A549 (cell line): ENCODE data around the gene RAB27A. TPM values are rescaled to one million over a fixed set of nuclear protein-coding genes. Genes with fewer than 3 reads are reported as not detected.

ENCODE experiments used
- ATAC-seq, 2 experiments: fragments of 200-7000 bp in 1 of 2; fragments of >200 bp in 1 of 2; cut with Nextera tagmentation in 1 of 2; cut with Tn5 transposase in 1 of 2; 3 replicates each; pipeline versions ENCODE4 v1.8.0 to v1.9.1; 2018 to 2020; ENCODE audit warnings: mild to moderate bottlenecking in 1 of 2, moderate library complexity in 1 of 2
- CTCF ChIA-PET: fragments of 300-600 bp; sonication (Branson Sonifier 250); formaldehyde crosslinking; extraction: SDS; loops from one replicate; lab custom pipeline; 2021; ENCODE audit warnings: antibody characterized with exemption, inconsistent platforms; lab: Yijun Ruan, JAX
- POLR2A ChIA-PET: fragments of 350-600 bp; formaldehyde crosslinking; extraction: SDS; loops from one replicate; lab custom pipeline; 2021; ENCODE audit warnings: antibody characterized with exemption, inconsistent platforms; lab: Yijun Ruan, JAX
- DNase-seq, 2 experiments: peaks; one replicate each; pipeline versions ENCODE4 v3.0.0 to v3.0.0-alpha.2; 2011 to 2016; ENCODE audit warnings: low read depth in 1 of 2, low spot score in 1 of 2
- FAIRE-seq: peaks from 2 replicates; lab custom pipeline; 2011; peaks lifted over from hg19 to GRCh38; lab: Jason Lieb, UNC
- H3K27ac ChIP-seq, 2 experiments: fragments of >200 bp; sonication (Bioruptor Twin); formaldehyde crosslinking; 3 replicates each; pipeline ENCODE4 v1.5.1; 2016 to 2017
- H3K4me1 ChIP-seq: fragments of >200 bp; sonication (Bioruptor Twin); formaldehyde crosslinking; 3 replicates; pipeline ENCODE4 v1.6.1; 2016
- H3K4me2 ChIP-seq: fragments of >200 bp; sonication (Bioruptor Twin); formaldehyde crosslinking; 3 replicates; pipeline ENCODE4 v1.6.1; 2016
- H3K4me3 ChIP-seq: fragments of >200 bp; sonication (Bioruptor Twin); formaldehyde crosslinking; 3 replicates; pipeline ENCODE4 v1.5.1; 2016
- H3K9me3 ChIP-seq: fragments of >200 bp; sonication (Bioruptor Twin); formaldehyde crosslinking; 3 replicates; pipeline ENCODE4 v1.6.1; 2016
- BCL3 ChIP-seq: fragments of >200 bp; sonication (Bioruptor Twin); formaldehyde crosslinking; IDR thresholded peaks from 3 replicates; pipeline ENCODE4 v1.6.1; 2016
- CEBPB ChIP-seq, 2 experiments: fragments of >200 bp in 1 of 2; sonication (Bioruptor Twin) in 1 of 2; formaldehyde crosslinking in 1 of 2; IDR thresholded peaks; 2 replicates each; pipeline ENCODE4 v1.6.1; 2012 to 2016
- CHD2 ChIP-seq: fragments of 150-350 bp; IDR thresholded peaks from 2 replicates; pipeline ENCODE4 v1.6.1; 2014; ENCODE audit warnings: low read length; ENCODE audit not compliant: partially characterized antibody
- CTCF ChIP-seq: fragments of >200 bp; sonication (Bioruptor Twin); formaldehyde crosslinking; IDR thresholded peaks from 3 replicates; pipeline ENCODE4 v1.5.1; 2016
- ELK1 ChIP-seq: fragments of 150-350 bp; IDR thresholded peaks from 2 replicates; pipeline ENCODE4 v1.6.1; 2014; ENCODE audit warnings: low read depth, mild to moderate bottlenecking, low read length
- EP300 ChIP-seq, 2 experiments: fragments of >200 bp; sonication (Bioruptor Twin); formaldehyde crosslinking; IDR thresholded peaks; 2 replicates in 1 of 2; 3 replicates in 1 of 2; pipeline ENCODE4 v1.6.1; 2016 to 2017
- FOSL2 ChIP-seq, 2 experiments: fragments of 450-650 bp in 1 of 2; fragments of >200 bp in 1 of 2; sonication (Bioruptor Twin) in 1 of 2; formaldehyde crosslinking; IDR thresholded peaks; 2 replicates each; pipeline versions ENCODE4 v1.5.0 to v1.6.1; 2016 to 2020; ENCODE audit warnings: mild to moderate bottlenecking in 1 of 2, moderate library complexity in 1 of 2
- GATA3 ChIP-seq: IDR thresholded peaks from 2 replicates; pipeline ENCODE4 v1.6.1; 2012; ENCODE audit warnings: borderline replicate concordance
- JUN ChIP-seq, 2 experiments: fragments of >200 bp; sonication (Bioruptor Twin); formaldehyde crosslinking; IDR thresholded peaks; 2 replicates in 1 of 2; 3 replicates in 1 of 2; pipeline ENCODE4 v1.6.1; 2016 to 2017
- KDM1A ChIP-seq: fragments of 200-600 bp; sonication (generic); IDR thresholded peaks from 2 replicates; pipeline ENCODE4 v1.6.1; 2016; ENCODE audit warnings: low read depth, mild to moderate bottlenecking
- MAFK ChIP-seq: fragments of 450-650 bp; IDR thresholded peaks from 2 replicates; pipeline ENCODE4 v1.6.1; 2014; ENCODE audit not compliant: partially characterized antibody
- MYC ChIP-seq: IDR thresholded peaks from 2 replicates; pipeline ENCODE4 v1.6.1; 2012; ENCODE audit warnings: mild to moderate bottlenecking, inconsistent platforms, low read length, improper control_type of control experiment, borderline replicate concordance
- NPAS2 ChIP-seq: fragments of 250-450 bp; sonication (Bioruptor Pico); IDR thresholded peaks from 2 replicates; pipeline ENCODE4 v1.8.0; 2022; ENCODE audit warnings: mild to moderate bottlenecking, moderate library complexity, borderline replicate concordance
- NR3C1 ChIP-seq: fragments of >200 bp; sonication (Bioruptor Twin); formaldehyde crosslinking; IDR thresholded peaks from 3 replicates; pipeline ENCODE4 v1.6.1; 2017
- PHF8 ChIP-seq: fragments of 200-600 bp; sonication (generic); IDR thresholded peaks from 2 replicates; pipeline ENCODE4 v1.6.1; 2016; ENCODE audit warnings: low read depth, mild to moderate bottlenecking, antibody characterized with exemption, moderate library complexity, borderline replicate concordance
- POLR2A ChIP-seq: IDR thresholded peaks from 2 replicates; pipeline ENCODE4 v1.6.1; 2012; ENCODE audit warnings: mild to moderate bottlenecking, low read length
- RAD21 ChIP-seq, 2 experiments: fragments of >200 bp in 1 of 2; sonication (Bioruptor Twin) in 1 of 2; formaldehyde crosslinking in 1 of 2; IDR thresholded peaks in 1 of 2; conservative IDR thresholded peaks in 1 of 2; 2 replicates in 1 of 2; 3 replicates in 1 of 2; pipeline ENCODE4 v1.6.1; 2012 to 2018; ENCODE audit warnings: inconsistent platforms in 1 of 2
- REST ChIP-seq: fragments of 200-600 bp; sonication (generic); IDR thresholded peaks from 2 replicates; pipeline ENCODE4 v1.6.1; 2016; ENCODE audit warnings: antibody characterized with exemption, mild to moderate bottlenecking, moderate library complexity
- TP53 ChIP-seq: fragments of 250-450 bp; sonication (Bioruptor Pico); IDR thresholded peaks from 2 replicates; pipeline ENCODE4 v1.5.0; 2021; ENCODE audit warnings: mild to moderate bottlenecking, moderate library complexity
- WGBS: methylation state at CpG from one replicate; pipeline ENCODE4 v1.1.6; 2017; ENCODE audit errors: missing lambda C conversion rate; 5-methylcytosine and 5-hydroxymethylcytosine counted together
- polyA plus RNA-seq, 4 experiments: library from polyadenylated mRNA; depleted of rRNA in 3 of 4; stranded (reverse); fragments of >200 nt; fragmentation: RNase III in 1 of 4; extraction: RNeasy Plus Mini Kit Qiagen cat#74134 plus additional on column Dnase treatment in 1 of 4; gene quantifications; 2 replicates in 3 of 4; 3 replicates in 1 of 4; pipeline ENCODE4 v1.2.3, GENCODE V29; 2011 to 2017
- TF ChIP-seq, protein P1 (sequence below): IDR thresholded peaks from 2 replicates; pipeline ENCODE4 v1.6.1; 2012

The RAB27A gene
- polyA plus RNA-seq, 2 of the 4 experiments (the other 2 are of a cell fraction): 8.1 to 17.0 TPM

DNA sequence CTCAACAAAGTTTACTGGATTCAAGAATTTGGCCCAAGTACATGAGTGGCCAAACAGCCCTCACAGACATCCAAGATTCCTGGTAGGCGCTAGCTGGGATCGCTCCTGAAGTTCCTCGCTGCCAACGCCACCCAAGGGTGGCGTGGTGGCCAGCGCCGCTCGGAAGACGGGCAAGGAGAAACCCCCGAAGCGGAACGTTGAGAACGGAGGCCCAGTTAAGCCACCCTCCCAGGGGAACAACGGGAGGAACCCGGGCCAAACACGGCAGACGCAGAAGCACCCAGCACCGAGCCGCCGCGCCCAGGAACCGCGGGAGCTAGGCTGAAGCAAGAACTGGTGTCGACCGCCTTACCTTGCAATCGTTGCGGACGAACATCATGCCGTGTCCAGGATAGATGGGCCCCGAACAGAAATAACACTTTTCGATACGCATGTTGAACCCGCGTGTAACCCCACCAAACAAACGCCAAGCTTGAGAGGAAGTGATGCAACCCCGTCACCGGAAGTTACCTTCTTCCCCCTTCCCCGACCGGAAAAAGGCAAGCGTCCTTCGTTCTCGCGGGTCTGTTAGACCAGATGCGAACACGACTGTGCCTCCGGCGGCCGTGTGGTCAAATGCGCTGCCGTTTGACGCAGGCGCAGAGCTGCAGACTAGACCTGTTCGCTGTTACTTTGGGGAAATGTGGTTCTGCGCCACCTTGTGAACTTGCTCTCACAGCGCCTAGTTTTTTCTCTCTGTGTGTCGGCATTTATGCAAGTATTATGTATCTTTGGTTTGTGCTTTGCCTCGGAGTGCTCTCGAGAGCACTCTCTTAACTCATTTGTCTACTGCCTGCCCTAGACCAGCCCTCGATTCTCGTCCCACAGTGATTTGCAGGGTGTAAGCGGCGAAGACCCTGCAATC, 92.9 kb downstream of the RAB27A start, which contains the start of gene RSL24D1:
TSS of gene RSL24D1 (minus strand) at position 484 of the 904 bp plus-strand sequence. CDS start at position 433, 51 bp downstream.
- WGBS: 2% methylated on average over 60 of the region's 62 CpGs
- ChIA-PET POLR2A (interaction anchor here (0.6 to 2.4 kb wide), 15 partner anchors 10 to 1234 kb away, joined by 3 to 17 read pairs (median 4); partner anchors contain the start of genes CCPG1, PIERCE2, PIGB and PIGBOS1), CTCF (interaction anchor here (0.8 to 2.7 kb wide), 9 partner anchors 11 to 239 kb away, joined by 3 to 14 read pairs (median 3); no protein-coding TSS in a partner anchor)
- ATAC-seq (peak; percentile 99), DNase-seq (peak; percentile 95 to 99), FAIRE-seq (peak; percentile 100)
- no peak for TF ChIP-seq MAFK
- TF ChIP-seq CHD2: peak; percentile 85
- peak; percentile 14 to 31; a peak in 3 of 5 replicates for TF ChIP-seq RAD21 (conservative IDR thresholded peaks at IDR 0.05 in 1 of 2, IDR thresholded peaks at IDR 0.05 in 1 of 2)
- TF ChIP-seq NR3C1: no peak
- TF ChIP-seq, protein P1, sequence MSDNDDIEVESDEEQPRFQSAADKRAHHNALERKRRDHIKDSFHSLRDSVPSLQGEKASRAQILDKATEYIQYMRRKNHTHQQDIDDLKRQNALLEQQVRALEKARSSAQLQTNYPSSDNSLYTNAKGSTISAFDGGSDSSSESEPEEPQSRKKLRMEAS: peak; percentile 95
- peak; percentile 58 to 95; a peak in 3 of 4 replicates for TF ChIP-seq CEBPB (IDR thresholded peaks at IDR 0.05)
- TF ChIP-seq MYC: peak; percentile 93
- peak; percentile 45 for TF ChIP-seq CTCF
- peak; percentile 83 to 93 for TF ChIP-seq JUN (IDR thresholded peaks at IDR 0.05)
- peak; percentile 56; the same call in 1 of the 2 replicates for TF ChIP-seq ELK1
- peak; percentile 77; the same call in 1 of the 3 replicates for TF ChIP-seq BCL3
- TF ChIP-seq FOSL2 (IDR thresholded peaks at IDR 0.05): no peak
- peak; percentile 48; the same call in 1 of the 2 replicates for TF ChIP-seq FOSL2 (CRISPR knock-in tag; IDR thresholded peaks at IDR 0.05)
- no peak for TF ChIP-seq EP300 (IDR thresholded peaks at IDR 0.05)
- peak; percentile 79 for TF ChIP-seq REST
- peak; percentile 91 for TF ChIP-seq POLR2A
- TF ChIP-seq PHF8: peak; percentile 75; the same call in 1 of the 2 replicates
- no peak for TF ChIP-seq TP53
- TF ChIP-seq NPAS2: no peak
- peak; percentile 54; the same call in 1 of the 2 replicates for TF ChIP-seq GATA3
- TF ChIP-seq KDM1A: no peak
- H3K27ac ChIP-seq: peak within 1 kb of the TSS; percentile 92
- H3K4me3 ChIP-seq: peak within 1 kb of the TSS; percentile 69
- peaks cover 34% of the 10 kb centered on the region for H3K4me1 ChIP-seq
- peak within 1 kb of the TSS; percentile 96 for H3K4me2 ChIP-seq
- H3K9me3 ChIP-seq: no peaks in the 10 kb centered on the region
